ENCODE data around the gene ATXN1.

GRCh38 chr6:16349544-16349943, 411.7 kb downstream of the ATXN1 start:
- TF ChIP-seq LEF1 (IDR thresholded peaks at IDR 0.05; ENCODE audit: borderline replicate concordance), result no peak
- TF ChIP-seq SP1 (IDR thresholded peaks at IDR 0.05), result no peak
- no peak for TF ChIP-seq SUZ12 (IDR thresholded peaks at IDR 0.05)
- no peak for TF ChIP-seq NFRKB (IDR thresholded peaks at IDR 0.05)
- no peak for TF ChIP-seq PKNOX1 (IDR thresholded peaks at IDR 0.05)
- no peak for TF ChIP-seq FOXA1 (IDR thresholded peaks at IDR 0.05)
- TF ChIP-seq ZNF384 (IDR thresholded peaks at IDR 0.05), result no peak
- no peak for TF ChIP-seq FOXK2 (IDR thresholded peaks at IDR 0.05)

Measured in HEK293T (cell line).